Left renal cortex interstitium (tissue), 4 donors: Measurements from ENCODE around the gene ATP2A1. TPM values are rescaled to one million over a fixed set of nuclear protein-coding genes. Genes with fewer than 3 reads are reported as not detected.

Source experiments
- DNase-seq, 4 donors: peaks; one replicate each; pipeline ENCODE4 v3.0.0-alpha.2; 2013; ENCODE audit warnings: low read depth in 4 of 4, low spot score in 2 of 4, missing footprints in 1 of 4
- polyA plus RNA-seq, 4 donors: library from polyadenylated mRNA; unstranded; fragments of 120-200 nt; gene quantifications; one replicate each; pipeline ENCODE4 v1.2.1, GENCODE V29; 2013; ENCODE audit not compliant: insufficient read length in 4 of 4

Gene ATP2A1
- polyA plus RNA-seq = 1 to 10 TPM; 2.6 to 8.1 (median 4.7) TPM

- no peak for DNase-seq
Observed at GRCh38 chr16:28878083-28878926, at the start of gene ATP2A1. ATP2A1 (plus strand) TSS chr16:28878488; CDS start chr16:28878672, 184 bp downstream.

- no peak for DNase-seq
Observed at GRCh38 chr16:28829747-28830146, 48.5 kb upstream of the ATP2A1 start.

GRCh38 chr16:28830531-28830930, 47.8 kb upstream of the ATP2A1 start:
- DNase-seq = no peak

- DNase-seq = no peak
Observed at GRCh38 chr16:28834349-28834748, 43.9 kb upstream of the ATP2A1 start.

GRCh38 chr16:28834873-28835863, 43.1 kb upstream of the ATP2A1 start:
- no peak for DNase-seq

GRCh38 chr16:28835864-28836760, 42.2 kb upstream of the ATP2A1 start:
- DNase-seq = no peak

GRCh38 chr16:28836761-28837064, 41.6 kb upstream of the ATP2A1 start:
- DNase-seq = no peak

- DNase-seq = no peak
Observed at GRCh38 chr16:28837672-28838557, 40.4 kb upstream of the ATP2A1 start.

- no peak for DNase-seq
Observed at GRCh38 chr16:28838558-28838918, 39.8 kb upstream of the ATP2A1 start.

GRCh38 chr16:28839004-28839639, 39.2 kb upstream of the ATP2A1 start:
- no peak for DNase-seq

- DNase-seq = no peak
Observed at GRCh38 chr16:28839899-28840298, 38.4 kb upstream of the ATP2A1 start.

- DNase-seq = no peak
Observed at GRCh38 chr16:28842696-28843095, 35.6 kb upstream of the ATP2A1 start.

GRCh38 chr16:28843766-28844165, 34.5 kb upstream of the ATP2A1 start:
- DNase-seq = no peak

GRCh38 chr16:28844226-28844885, 33.9 kb upstream of the ATP2A1 start:
- no peak for DNase-seq

GRCh38 chr16:28845293-28845692, 33.0 kb upstream of the ATP2A1 start:
- no peak for DNase-seq

GRCh38 chr16:28845761-28846079, 32.6 kb upstream of the ATP2A1 start:
- no peak for DNase-seq

- DNase-seq = peak; percentile 91 to 97 (median 94)
Observed at GRCh38 chr16:28846080-28846932, 32.0 kb upstream of the ATP2A1 start, which contains the start of gene TUFM. TUFM (minus strand) TSS chr16:28846348; CDS start chr16:28846269, 79 bp downstream.

- DNase-seq = no peak
Observed at GRCh38 chr16:28846933-28847273, 31.4 kb upstream of the ATP2A1 start.
